Measurements from ENCODE around the gene CLIP2.
"Not testable (repeated sequence)": the region's sequence is repeated elsewhere in the genome, so short reads cannot be mapped to it uniquely, and the experiment has no call there.

Gene CLIP2

DNA sequence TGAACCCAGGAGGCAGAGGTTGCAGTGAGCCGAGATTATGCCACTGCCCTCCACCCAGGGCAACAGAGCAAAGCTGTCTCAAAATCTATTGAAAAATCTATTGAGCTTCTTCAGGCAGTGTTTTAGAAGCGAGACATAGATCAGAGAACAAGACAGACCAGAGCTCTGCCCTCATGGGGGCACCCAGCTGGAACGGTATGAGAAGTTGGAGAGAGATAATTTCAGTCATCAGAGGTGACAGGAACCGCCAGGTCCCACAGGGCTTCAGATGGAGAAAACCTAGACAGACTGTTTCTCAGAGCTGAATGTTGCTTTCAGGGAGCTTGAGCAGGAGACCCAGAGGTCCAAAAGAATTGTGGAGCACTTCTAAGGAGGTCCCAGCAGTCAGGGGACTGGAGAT lies 150.3 kb downstream of the CLIP2 start:
- no peak overlapping the region for H3K4me2 ChIP-seq (ENCODE audit: low read depth, low read length)
- H3K9ac ChIP-seq (ENCODE audit: low read length) = no peak overlapping the region
- H3K79me2 ChIP-seq (ENCODE audit: low read length) = no peaks in the 10 kb centered on the region
- H3F3A ChIP-seq (ENCODE audit: insufficient read depth, low read length) = no peaks in the 10 kb centered on the region
- H4K20me1 ChIP-seq (ENCODE audit: insufficient read depth, low read length) = no peaks in the 10 kb centered on the region
- no peak overlapping the region for H2AFZ ChIP-seq (ENCODE audit: low read length)
- no peaks in the 10 kb centered on the region for H3K4me1 ChIP-seq (ENCODE audit: low read length)
- H3K9me3 ChIP-seq (replicated peaks; ENCODE audit: insufficient read depth, low read length) = no peaks in the 10 kb centered on the region
- H3K27ac ChIP-seq (ENCODE audit: low read length) = no peak overlapping the region
- no peak for TF ChIP-seq EZH2 (optimal IDR thresholded peaks at IDR 0.05; ENCODE audit: low read depth, low read length)
- TF ChIP-seq EZH2phosphoT487 (IDR thresholded peaks at IDR 0.05; ENCODE audit: low read length) = no peak
- no peak for TF ChIP-seq CTCF (IDR thresholded peaks at IDR 0.05; ENCODE audit: low read length)
- H3K27me3 ChIP-seq (replicated peaks; ENCODE audit: insufficient read depth, low read length) = no peaks in the 10 kb centered on the region
- H3K4me3 ChIP-seq (ENCODE audit: low read length) = no peak overlapping the region
- no peaks in the 10 kb centered on the region for H3K36me3 ChIP-seq (replicated peaks; ENCODE audit: insufficient read depth, low read length)
- no peaks in the 10 kb centered on the region for H3K9me2 ChIP-seq (replicated peaks; ENCODE audit: insufficient read depth, low read length)
- no peak for DNase-seq

DNA sequence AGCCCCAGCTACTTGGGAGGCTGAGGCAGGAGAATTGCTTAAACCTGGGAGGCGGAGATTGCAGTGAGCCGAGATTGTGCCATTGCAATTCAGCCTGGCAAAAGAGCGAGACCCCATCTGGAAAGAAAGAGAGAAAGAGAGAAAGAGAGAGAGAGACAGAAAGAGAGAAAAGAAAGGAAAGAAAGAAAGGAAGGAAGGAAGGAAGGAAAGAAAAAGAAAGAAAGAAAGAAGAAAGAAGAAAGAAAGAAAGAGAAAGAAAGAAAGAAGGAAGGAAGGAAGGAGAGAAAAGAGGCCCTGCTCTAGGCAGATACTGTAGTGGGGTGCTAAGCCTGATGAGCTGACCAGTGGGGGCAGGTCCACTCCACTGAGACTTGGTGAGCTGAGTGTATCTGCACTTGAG lies 150.9 kb downstream of the CLIP2 start:
- DNase-seq; H3K79me2 ChIP-seq (ENCODE audit: low read length); H3K9me3 ChIP-seq (replicated peaks; ENCODE audit: insufficient read depth, low read length); H3K27me3 ChIP-seq (replicated peaks; ENCODE audit: insufficient read depth, low read length); H3K36me3 ChIP-seq (replicated peaks; ENCODE audit: insufficient read depth, low read length); H3K9me2 ChIP-seq (replicated peaks; ENCODE audit: insufficient read depth, low read length); H3K9ac ChIP-seq (ENCODE audit: low read length); H3K4me1 ChIP-seq (ENCODE audit: low read length); H3K27ac ChIP-seq (ENCODE audit: low read length); H3F3A ChIP-seq (ENCODE audit: insufficient read depth, low read length); H4K20me1 ChIP-seq (ENCODE audit: insufficient read depth, low read length); H3K4me2 ChIP-seq (ENCODE audit: low read depth, low read length); H2AFZ ChIP-seq (ENCODE audit: low read length); H3K4me3 ChIP-seq (ENCODE audit: low read length): not testable (repeated sequence)

GRCh38 chr7:74441801-74442200 lies 152.6 kb downstream of the CLIP2 start:
- no peak for TF ChIP-seq EZH2phosphoT487 (IDR thresholded peaks at IDR 0.05; ENCODE audit: low read length)
- no peak for TF ChIP-seq CTCF (IDR thresholded peaks at IDR 0.05; ENCODE audit: low read length)
- TF ChIP-seq EZH2 (optimal IDR thresholded peaks at IDR 0.05; ENCODE audit: low read depth, low read length) = no peak
- Histone ChIP-seq H3K9me3 (replicated peaks; ENCODE audit: insufficient read depth, low read length) (no peaks in the 10 kb centered on the region), H4K20me1 (ENCODE audit: insufficient read depth, low read length) (no peaks in the 10 kb centered on the region), H3K79me2 (ENCODE audit: low read length) (no peaks in the 10 kb centered on the region), H3K9me2 (replicated peaks; ENCODE audit: insufficient read depth, low read length) (no peaks in the 10 kb centered on the region), H3F3A (ENCODE audit: insufficient read depth, low read length) (no peaks in the 10 kb centered on the region), H3K4me3 (ENCODE audit: low read length) (no peak overlapping the region), H3K36me3 (replicated peaks; ENCODE audit: insufficient read depth, low read length) (no peaks in the 10 kb centered on the region), H3K27me3 (replicated peaks; ENCODE audit: insufficient read depth, low read length) (no peaks in the 10 kb centered on the region), H3K9ac (ENCODE audit: low read length) (no peak overlapping the region), H3K27ac (ENCODE audit: low read length) (no peak overlapping the region), H3K4me1 (ENCODE audit: low read length) (no peaks in the 10 kb centered on the region), H3K4me2 (ENCODE audit: low read depth, low read length) (no peak overlapping the region), H2AFZ (ENCODE audit: low read length) (no peak overlapping the region)
- DNase-seq = no peak

DNA sequence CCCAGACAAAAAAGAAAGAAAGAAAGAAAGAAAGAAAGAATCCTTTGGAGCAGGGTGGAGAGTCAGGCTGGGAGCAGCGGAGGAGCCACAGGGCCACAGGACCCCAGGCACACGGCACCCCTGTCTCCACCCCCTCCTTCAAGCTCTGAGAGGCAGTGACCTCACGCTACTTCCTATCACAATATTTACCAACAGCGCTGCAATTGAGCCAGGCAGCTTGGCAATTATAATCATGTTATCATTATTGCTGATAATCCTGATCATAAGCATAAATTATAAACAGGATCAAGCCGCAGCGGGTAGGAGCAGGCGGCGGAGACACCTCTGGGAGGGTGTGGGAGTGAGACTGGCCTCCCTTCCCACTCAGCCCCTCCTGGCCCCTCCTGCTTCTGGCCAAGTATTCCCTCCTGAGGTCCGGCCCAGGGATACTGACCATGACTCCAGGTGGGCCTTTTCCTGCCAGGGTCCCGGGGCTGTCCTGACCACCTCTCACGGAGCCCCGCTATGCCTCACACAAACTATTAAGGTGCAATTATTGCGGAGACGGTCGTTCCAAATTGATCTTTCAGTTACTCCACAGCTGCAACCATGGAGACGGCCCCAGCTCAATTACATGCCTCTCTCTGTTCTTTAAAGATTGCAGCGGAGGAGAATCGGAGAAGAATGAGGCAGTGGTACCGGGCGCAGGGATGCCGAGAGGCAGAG lies 154.5 kb downstream of the CLIP2 start:
- H3K27ac ChIP-seq (ENCODE audit: low read length) = no peak overlapping the region

More for the DNA sequence above, 154.5 kb downstream of the CLIP2 start:
- Histone ChIP-seq H3K9ac (ENCODE audit: low read length) (no peak overlapping the region), H4K20me1 (ENCODE audit: insufficient read depth, low read length) (no peaks in the 10 kb centered on the region), H3K79me2 (ENCODE audit: low read length) (no peaks in the 10 kb centered on the region), H3K9me3 (replicated peaks; ENCODE audit: insufficient read depth, low read length) (no peaks in the 10 kb centered on the region), H3K4me2 (ENCODE audit: low read depth, low read length) (no peak overlapping the region), H3K4me3 (ENCODE audit: low read length) (no peak overlapping the region), H2AFZ (ENCODE audit: low read length) (no peak overlapping the region), H3K27me3 (replicated peaks; ENCODE audit: insufficient read depth, low read length) (no peaks in the 10 kb centered on the region), H3K4me1 (ENCODE audit: low read length) (no peaks in the 10 kb centered on the region), H3K9me2 (replicated peaks; ENCODE audit: insufficient read depth, low read length) (no peaks in the 10 kb centered on the region), H3F3A (ENCODE audit: insufficient read depth, low read length) (no peaks in the 10 kb centered on the region), H3K36me3 (replicated peaks; ENCODE audit: insufficient read depth, low read length) (no peaks in the 10 kb centered on the region)
- no peak for DNase-seq
- TF ChIP-seq EZH2 (optimal IDR thresholded peaks at IDR 0.05; ENCODE audit: low read depth, low read length) (no peak), CTCF (IDR thresholded peaks at IDR 0.05; ENCODE audit: low read length) (no peak), EZH2phosphoT487 (IDR thresholded peaks at IDR 0.05; ENCODE audit: low read length) (no peak)

Measured in MM.1S (cell line).